ENCODE measurements around the gene RFX8.
"Not testable (repeated sequence)": the region's sequence is repeated elsewhere in the genome, so short reads cannot be mapped to it uniquely, and the experiment has no call there.

RFX8 gene

DNA sequence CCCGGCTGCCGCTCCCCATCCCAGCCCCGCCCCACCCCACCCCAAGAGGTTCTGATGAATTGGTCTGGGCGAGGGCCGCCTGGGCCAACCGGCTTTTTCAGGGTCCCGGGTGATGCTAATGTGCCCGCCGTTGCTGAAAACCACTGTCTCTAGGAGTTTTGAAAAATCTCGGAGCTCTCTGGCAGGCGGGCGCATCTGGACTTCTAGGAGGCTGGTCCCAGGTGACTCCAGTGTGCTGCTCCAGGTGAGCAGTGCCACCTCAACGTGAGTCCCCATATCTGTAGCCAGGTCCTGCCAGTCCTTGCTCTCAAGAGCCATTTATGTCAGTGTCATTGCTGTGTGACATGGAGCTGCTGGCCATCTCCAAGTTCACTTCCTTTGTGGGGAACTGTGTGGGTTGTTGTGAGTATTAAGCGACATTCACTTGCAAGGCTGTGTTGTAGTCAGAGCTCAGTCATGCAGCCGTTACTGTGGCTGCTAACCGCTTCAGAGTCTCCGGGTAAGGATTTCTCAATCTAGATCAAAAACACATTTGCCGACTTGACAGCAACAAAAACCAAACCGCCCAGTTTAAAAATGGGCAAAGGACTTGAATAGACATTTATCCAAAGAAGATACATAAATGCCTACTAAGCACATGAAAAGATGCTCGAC is at the start of gene RFX8:
TSS of gene RFX8 (minus strand) at position 382 of the 654 bp plus-strand sequence. CDS start 8,264 bp downstream, outside the sequence.
- DNase-seq, result peak; percentile 44

DNA sequence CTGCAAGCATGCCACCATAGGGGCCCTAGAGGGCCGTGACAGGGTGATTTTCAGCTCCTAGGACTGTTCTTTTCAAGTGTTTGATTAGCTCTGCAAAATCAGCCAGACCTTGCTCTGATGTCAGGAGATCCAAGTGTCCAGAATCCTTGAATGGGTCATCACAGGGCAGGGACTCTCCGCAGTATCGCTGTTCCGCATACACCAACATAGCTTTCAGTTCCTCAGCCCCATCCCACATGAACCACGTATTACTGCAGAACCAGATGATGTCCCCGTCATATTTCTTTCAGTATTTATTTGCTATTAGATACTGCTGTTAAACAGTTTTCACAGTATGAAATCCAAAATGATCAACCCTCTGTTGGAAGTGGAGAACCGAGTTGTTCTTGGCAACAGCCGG is 46.6 kb upstream of the RFX8 start:
- no peak for DNase-seq

DNA sequence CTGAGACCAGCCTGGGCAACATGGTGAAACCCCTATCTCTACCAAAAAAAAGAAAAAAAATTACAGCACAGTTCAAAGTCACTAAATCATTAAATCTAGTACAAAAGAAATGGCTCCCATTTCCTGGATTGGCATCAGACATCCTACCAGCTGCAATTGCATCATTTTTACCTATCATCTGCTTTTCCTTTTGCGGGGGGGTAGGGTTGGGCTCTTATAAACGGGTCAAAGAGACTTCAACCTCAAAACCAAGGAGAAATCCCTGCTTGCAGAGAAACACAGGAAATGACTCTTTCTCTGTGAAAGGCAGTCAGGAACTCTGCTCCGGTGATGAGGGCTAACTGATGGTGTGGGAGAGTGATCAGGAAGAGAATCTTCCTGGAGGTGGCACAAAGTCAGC is 45.3 kb upstream of the RFX8 start:
- DNase-seq, result no peak

DNA sequence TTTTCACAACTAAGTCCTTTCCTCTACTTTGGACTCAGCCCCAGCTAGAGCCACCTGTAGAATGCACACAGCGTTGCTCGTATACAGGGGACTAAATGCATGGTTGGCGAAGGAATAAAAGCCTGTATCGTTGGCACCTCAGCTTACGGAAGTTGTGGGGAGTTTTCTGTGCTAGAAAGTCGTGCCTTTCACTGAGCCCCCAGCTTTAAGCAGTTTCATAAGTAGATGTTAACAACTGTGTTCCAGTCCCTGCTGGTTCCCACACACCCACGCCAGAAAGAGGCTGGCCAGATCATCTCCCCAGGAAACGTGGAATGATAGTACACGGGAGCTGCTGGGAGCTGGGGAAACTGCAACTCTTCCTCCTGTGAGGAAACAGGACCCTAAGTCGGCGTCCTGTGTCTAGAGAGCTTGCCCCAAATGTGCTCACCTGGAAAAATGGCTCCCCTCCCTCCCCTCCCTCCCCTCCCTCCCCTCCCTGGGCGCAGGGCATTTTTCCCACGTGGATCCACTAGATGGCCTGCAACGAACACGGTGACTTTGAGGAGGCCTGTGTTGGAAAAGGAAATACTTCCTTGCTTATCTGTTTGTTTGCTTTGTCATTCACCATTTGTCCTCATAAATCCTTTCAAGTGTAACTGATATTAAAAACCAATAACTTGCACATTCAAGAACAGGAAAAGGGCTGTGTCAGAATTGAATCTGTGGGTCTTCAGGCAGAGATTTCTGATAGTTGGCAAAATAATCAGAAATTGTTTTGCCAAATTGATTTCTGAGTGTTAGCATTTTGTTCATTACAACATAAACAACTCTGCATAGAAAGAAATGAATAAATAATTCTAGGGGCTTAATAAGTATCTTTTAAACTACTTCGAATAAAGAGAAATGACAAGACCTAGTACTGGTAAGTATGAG is 43.9 kb upstream of the RFX8 start:
- no peak for DNase-seq

DNA sequence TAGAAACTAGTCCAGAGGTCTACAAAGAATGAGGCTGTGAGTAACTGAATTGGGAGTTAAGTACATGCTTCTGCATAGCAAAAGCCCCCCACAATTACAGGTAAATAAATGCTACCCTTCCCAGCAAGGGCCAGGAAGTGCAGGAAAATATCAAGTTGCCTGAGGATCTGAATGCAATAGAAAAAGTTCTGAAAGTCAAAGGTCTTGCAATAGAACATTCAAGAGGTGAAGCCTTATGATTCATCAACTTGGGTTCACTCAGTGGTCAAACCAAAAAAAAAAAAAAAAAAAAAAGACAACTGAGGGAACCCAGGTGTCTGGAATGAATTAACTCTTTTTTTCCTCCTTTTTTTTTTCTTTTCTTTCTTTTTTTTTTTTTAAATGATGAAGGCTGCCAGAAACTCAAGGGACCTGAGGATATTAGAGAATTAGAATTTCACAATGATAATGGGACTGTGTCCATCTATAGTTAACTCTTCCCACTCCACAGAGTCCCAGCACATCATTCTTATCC is 42.9 kb upstream of the RFX8 start:
- no peak for DNase-seq

DNA sequence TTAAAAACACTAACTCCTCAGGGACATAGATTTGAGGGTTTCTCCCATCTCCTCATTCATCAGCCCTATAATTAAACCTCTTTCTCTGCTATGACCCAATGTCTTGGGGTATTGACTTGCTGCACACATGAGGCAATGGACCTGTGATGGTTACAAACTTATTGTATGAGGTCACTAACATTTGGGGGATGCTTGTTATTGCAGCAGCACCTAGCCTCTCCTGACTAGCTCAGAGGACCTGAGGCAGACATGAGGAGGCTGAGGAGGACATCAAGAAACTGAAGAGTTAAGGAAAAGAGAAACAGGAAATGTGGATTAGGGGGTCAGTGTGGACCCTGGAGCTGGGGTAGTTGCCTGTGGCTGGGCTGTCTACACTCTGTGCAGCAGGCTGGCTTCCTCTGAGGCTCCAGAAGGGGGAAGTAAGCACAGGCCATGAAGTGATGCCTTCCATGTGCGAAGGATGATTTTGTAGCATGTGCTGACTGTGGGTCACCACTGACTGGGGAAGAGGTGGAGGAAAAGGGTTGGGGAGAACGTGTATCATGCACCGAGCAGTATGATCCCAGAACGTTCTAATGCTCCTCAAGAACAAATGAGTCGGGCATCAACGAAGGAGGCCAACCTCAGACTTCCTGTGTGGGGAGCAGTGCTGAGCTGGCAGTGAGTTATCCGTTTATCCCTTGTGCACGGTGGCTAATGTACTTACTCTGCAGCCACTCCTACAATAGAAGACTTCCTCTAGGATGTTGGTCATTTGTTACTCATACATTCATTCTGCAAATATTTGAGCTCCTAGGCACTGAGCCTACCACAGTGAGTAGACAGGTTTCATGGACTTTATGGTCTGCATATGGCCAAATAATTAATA is 42.1 kb upstream of the RFX8 start:
- no peak for DNase-seq

DNA sequence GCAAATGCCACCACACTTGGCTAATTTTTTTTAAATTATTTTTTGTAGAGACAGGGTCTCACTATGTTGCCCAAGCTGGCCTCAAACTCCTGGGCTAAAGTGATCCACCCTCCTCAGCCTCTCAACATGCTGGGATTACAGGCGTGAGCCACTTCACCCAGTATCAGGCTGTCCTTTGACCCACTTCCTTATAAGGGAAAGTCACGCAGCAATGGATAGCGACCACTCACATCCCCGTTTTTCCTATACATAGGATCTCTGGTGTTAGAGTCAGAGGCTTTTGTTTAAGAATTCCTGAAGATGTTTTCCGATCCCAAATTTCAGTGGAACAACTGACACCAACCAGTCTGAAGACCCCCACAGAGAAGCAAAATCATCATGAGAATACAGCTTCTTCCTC is 41.4 kb upstream of the RFX8 start:
- no peak for DNase-seq

DNA sequence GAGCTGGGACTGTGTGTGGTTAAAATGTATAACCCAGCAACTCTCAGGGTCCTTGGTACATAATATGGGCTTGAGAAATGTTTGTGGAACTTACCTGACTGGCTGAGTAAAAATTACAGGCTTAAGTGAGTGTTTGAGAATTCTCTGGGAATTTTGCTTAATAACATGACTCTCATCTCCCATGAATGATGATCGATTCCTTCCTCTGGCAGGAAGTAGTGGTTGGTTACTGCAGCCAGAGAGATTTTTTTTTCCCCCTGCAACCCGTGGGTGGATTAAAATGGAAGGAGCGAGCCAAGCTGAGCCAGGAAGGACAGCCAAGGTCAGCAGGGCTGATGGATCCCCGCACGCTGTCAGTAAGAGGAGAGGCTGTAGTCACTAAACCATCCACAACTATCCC is 40.6 kb upstream of the RFX8 start:
- DNase-seq, result no peak

DNA sequence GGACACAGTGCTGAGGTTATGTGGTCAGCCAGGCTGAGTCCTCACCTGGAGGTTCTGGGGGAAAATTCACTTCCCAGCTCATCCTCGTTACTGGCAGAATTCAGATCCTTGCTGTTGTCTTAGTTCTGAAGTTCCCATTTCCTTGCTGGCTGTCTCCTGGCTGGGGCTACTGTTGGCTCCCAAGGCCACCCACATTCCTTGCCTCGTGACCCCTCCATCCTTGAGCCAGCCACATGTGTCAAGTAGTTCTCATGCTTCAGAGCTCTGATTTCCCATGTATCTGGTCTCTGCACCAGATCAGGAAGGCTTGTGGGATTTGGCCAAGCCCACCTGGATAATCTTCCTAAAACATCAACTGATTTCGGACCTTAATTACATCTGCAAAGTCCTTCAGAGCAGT is 38.1 kb upstream of the RFX8 start:
- no peak for DNase-seq

DNA sequence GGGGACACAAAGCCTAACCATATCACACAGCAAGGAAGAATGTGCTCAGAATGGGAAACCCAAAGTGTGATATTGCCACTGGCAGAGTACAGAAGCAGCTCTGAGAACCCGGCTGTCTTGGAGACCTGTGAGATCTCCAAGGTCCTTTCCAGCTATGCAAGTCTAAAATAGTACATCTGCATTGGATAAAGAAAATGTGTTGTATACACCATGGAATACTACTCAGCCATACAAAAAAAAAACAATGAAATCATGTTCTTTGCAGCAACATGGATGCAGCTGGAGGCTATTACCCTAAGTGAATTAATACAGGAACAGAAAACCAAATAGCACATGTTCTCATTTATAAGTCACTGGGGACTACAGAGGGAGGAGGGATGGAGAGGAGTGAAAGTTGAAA is 36.5 kb upstream of the RFX8 start:
- DNase-seq, result no peak

DNA sequence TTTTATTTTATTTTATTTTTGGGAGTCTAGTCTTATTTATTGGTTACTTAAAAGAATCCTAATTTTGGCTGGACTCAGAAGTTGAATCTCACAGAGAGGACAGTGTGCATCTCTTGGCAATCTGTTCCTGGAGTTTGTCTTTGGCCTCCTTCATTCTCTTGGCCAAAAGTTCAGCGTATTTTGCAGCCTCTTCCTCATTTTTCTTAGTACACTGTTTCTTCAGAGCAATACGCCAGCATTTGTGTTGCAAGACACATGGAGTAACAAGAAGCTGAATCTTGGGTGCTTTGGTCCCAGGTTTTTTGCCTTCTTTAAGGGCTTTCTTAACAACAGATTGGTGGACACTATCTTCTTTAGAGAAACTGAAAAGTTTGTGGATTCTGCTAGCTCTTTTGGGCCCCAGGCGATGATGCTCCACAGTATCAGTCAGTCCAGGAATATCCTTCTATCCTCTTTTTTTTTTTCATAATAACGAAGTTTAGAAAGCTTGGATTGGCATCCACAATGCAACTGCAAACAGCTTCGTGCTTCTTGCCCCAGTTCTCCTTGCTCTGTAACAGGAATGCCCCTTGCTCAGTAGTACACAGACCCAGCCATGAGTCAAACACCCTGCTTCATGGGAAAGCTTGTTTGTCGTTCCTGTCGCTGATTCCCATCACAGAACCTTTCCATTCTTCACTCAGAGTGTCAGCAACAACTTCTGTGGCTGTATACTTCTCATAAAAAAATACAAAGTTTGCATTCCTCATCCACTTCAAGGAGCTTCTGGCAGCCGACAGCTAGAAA is 34.8 kb upstream of the RFX8 start:
- no peak for DNase-seq

DNA sequence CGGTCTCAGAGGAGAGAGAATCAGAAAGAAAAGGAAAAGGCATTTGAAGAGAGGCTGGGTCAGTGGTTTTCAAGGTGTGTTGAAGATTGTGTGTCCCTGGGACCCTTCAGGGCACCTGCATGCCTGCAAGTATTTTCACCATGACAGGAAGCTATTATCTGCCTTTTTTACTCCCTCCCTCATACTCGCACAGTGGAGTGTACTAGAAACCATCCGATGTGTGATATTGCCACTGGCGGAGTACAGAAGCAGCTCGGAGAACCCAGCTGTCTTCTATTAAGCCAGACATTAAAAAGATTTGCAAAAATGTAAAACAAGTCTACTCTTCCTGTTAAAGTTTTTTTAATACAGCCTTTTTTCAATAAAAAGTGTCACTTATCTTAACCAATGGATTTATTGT is 33.7 kb upstream of the RFX8 start:
- DNase-seq, result no peak

DNA sequence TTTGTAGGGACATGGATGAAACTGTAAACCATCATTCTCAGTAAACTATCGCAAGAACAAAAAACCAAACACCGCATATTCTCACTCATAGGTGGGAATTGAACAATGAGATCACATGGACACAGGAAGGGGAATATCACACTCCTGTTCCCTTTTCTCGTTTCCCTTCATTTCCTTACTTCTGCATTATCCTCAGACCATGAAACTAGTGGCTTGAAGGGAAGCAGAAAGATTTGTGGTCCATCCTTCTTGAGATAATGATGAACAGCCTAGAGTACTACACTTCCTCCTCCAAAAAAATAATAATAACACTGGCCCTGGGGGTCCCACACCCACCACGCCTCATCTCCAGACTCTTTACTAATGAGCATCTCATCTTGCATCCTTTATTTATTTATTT is 30.4 kb upstream of the RFX8 start:
- DNase-seq, result not testable (repeated sequence)

DNA sequence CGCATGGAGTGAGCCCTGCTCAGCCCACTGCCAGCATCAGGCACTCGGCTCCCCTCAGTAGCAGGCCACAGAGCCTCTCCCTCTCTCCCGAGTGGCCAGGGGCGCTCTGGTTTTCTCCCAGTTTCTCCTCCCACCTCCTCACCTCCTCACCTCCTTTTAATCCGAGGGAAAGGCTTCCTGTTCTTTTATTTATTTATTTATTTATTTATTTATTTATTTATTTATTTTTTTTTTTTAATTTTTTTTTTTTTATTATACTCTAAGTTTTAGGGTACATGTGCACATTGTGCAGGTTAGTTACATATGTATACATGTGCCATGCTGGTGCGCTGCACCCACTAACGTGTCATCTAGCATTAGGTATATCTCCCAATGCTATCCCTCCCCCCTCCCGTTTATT is 29.8 kb upstream of the RFX8 start:
- DNase-seq, result not testable (repeated sequence)

DNA sequence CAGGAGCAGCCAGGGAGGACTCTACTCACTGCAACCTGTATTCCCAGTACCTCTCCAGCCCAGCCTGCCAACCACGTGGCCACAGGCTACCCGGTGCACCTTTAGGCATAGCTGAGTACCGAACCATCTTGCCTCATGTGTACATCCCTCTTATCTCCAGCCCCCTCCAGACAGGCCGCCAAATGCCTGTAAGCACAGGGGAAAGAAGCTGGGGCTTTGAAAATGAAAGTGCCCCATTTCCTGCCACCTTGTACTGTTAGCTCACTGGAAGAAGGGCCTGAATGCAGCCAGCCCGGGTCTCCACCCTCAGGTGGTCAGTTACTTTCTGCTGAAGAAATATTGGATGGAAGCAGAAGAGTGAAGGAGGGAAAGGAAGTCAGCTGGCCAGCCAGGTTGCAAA is 27.2 kb upstream of the RFX8 start:
- no peak for DNase-seq

DNA sequence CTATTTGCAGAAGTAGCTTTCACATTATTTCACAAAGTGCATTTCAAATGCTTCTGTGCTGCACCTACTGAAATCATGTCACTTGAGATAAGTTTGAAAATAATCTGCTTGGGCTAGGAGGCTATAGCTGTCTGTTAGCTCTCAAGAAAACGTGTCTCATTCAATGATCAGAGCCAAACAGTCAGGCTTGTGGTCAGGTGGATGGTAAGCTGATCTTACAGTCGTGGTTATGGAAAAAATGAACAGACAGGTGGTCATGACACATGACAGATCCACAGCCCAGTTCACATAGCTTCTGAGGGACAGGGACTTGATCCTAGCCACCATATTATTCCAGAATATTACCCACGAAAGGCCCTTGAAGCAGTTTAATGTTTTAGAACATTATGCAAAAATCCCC is 26.5 kb upstream of the RFX8 start:
- no peak for DNase-seq

DNA sequence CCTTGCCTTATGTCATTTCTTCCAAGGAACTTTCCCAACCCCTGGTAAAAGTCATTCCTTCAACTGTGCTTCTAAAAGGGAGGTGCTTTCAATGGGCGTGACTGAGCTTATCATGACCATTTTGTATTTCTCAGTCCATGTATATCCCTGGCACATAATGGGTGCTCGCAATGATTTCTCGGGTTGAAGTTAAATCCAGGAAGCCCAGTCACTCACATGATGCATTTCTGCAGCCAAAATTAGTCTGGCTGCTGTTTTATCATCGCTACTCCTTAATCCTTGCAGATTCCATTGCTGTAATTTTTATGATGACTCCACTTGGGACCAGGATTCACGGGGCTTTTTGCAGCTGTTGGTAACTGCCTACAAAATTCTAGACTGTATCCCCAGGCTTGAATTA is 25.9 kb upstream of the RFX8 start:
- DNase-seq, result no peak

DNA sequence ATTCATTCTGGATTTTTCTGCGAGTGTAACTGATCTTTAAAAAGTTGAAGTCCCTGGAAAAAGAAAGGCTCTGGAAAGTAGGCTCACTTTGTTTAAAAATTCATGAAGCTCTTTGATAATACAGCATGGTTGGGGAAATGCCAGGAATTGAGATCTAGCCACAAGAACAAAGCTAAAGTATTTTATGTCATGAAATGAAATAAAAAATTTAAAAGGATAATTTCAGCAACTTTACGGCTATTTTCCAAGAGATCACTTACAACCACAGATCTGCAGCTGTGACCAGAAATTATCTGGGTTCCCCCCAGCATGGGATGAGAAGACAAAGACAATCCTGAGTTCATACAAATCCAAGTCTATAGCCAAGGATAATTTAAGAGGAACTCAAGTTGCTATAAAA is 25.3 kb upstream of the RFX8 start:
- DNase-seq, result no peak

DNA sequence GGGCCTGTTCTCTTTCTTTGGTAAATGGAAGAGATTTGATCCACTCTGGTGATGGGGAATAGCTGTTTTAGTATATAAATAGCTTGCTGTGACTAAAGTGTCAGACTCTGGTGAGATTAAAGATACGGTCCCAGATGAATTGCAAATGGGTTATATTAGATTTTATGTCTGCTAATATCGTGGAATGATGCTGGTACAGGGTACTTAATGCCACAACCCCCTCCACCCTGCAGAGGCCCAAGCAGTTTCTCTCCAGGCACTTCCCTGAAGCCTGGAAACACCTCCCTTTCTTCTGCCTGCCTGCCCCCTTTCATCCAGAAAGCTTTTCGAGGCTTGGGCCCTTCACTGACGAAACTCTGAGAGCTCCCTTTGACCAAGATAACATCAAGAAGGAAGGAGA is 21.4 kb upstream of the RFX8 start:
- DNase-seq, result no peak

DNA sequence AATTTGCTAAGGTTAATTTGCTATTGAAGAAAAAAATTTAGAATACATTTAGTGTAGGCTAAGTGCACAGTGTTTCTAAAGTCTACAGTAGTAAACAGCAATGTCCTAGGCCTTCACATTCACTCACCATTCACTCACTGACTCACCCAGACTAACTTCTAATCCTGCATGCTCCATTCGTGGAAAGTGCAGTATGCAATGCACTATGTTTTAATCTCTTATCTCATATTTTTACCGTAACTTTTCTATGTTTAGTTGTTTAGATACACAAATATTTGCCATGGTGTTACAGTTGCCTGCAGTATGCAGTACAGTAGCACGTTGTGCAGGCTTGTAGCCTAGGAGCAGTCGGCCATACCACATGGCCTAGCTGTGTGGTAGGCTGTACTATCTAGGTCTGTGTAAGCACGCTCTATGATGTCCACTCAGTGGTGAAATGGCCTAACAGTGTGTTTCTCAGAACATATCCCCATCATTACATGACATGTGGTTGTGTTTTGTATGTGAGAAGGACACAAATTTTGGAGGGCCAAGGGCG is 18.1 kb upstream of the RFX8 start:
- no peak for DNase-seq

DNA sequence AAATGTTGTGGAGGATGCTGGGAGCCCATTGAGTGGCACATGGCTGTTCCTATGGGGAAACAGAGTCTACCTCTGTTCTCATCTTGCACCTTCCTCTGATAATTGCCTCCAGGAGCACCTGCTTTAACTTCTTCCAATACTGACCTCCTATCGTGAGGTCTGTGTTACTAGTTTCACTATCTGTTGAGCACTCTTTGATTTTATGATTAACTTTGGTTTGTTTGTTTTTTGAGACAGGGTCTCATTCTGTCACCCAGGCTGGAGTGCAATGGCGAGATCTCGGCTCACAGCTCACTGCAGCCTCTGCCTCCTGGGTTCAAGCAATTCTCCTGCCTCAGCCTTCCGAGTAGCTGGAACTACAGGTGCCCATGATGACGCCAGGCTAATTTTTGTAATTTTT is 12.1 kb upstream of the RFX8 start:
- no peak for DNase-seq

DNA sequence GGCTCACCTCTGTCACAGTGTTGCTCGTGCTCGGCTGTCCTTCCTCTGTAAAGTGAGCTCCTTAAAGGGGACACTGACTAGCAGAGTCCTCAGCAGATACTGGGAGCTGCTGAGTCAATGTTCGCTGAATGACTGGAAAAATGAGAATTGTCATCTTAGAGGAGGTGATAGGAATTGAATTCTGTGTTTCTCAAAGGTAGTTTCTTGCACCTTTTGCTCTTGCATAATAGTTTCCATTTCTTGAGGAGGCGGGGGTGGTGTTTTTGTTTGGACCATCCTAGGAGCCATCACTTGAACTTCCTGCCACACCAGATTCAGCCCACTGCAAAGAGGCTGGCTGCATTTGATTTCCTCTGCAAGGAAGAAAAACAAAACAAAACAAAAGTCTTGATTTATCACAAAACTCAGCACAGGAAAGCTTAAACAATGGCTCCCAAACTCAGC is 11.4 kb upstream of the RFX8 start:
- no peak for DNase-seq
